Esophagus muscularis mucosa (tissue), 4 donors: Measurements from ENCODE around the gene NUP210. TPM values are rescaled to one million over a fixed set of nuclear protein-coding genes. Genes with fewer than 3 reads are reported as not detected.

Source experiments
- DNase-seq: peaks from one replicate; pipeline ENCODE4 v3.0.0-alpha.2; 2017; ENCODE audit errors: extremely low spot score
- H3K27ac ChIP-seq, 4 donors: fragments of 200-600 bp; sonication (generic); replicated peaks in 1 of 4; 1 replicate in 3 of 4; 2 replicates in 1 of 4; pipeline ENCODE4 v1.5.1; 2016 to 2019; ENCODE audit warnings: mild to moderate bottlenecking in 1 of 4
- H3K27me3 ChIP-seq, 4 donors: fragments of 200-600 bp; sonication (generic); one replicate each; pipeline versions ENCODE4 v1.5.1 to v1.6.0; 2016 to 2019
- H3K36me3 ChIP-seq, 4 donors: fragments of 200-600 bp; sonication (generic); one replicate each; pipeline ENCODE4 v1.5.1; 2016 to 2019
- H3K4me1 ChIP-seq, 4 donors: fragments of 200-600 bp; sonication (generic); one replicate each; pipeline ENCODE4 v1.5.1; 2016 to 2019
- H3K4me3 ChIP-seq, 4 donors: fragments of 200-600 bp; sonication (generic); 1 replicate in 2 of 4; 2 replicates in 2 of 4; pipeline ENCODE4 v1.5.1; 2016 to 2019; ENCODE audit warnings: mild to moderate bottlenecking in 4 of 4, moderate library complexity in 1 of 4
- H3K9me3 ChIP-seq, 4 donors: fragments of 200-600 bp; sonication (generic); 1 replicate in 3 of 4; 2 replicates in 1 of 4; pipeline ENCODE4 v1.5.1; 2016 to 2019
- EP300 ChIP-seq: sonication (generic); formaldehyde crosslinking; IDR thresholded peaks from one replicate; pipeline ENCODE4 v1.6.1; 2017; ENCODE audit warnings: antibody characterized with exemption
- POLR2A ChIP-seq: fragments of 450-650 bp; IDR thresholded peaks from one replicate; pipeline ENCODE4 v1.6.1; 2017; ENCODE audit warnings: antibody characterized with exemption, moderate library complexity, mild to moderate bottlenecking, low read depth
- POLR2AphosphoS5 ChIP-seq, 2 donors: sonication (generic); formaldehyde crosslinking; IDR thresholded peaks; one replicate each; pipeline ENCODE4 v1.6.1; 2017; ENCODE audit warnings: antibody characterized with exemption in 2 of 2
- WGBS: methylation state at CpG from one replicate; pipeline ENCODE4 v1.1.5; 2018; 5-methylcytosine and 5-hydroxymethylcytosine counted together
- intact Hi-C: fragments of 100-400 bp; cut with DNase I; formaldehyde crosslinking; loops from one replicate; pipeline ENCODE4 v1.15.1; 2023
- total RNA-seq, 4 donors: library from RNA; depleted of rRNA; stranded (reverse); fragments of >200 nt; gene quantifications; one replicate each; pipeline versions ENCODE4 v1.1.0 to v1.2.1, GENCODE V29; 2016
- TF ChIP-seq, protein P1 (sequence below), 3 experiments: fragments of 200-600 bp in 2 of 3; fragments of 450-650 bp in 1 of 3; sonication (generic) in 2 of 3; IDR thresholded peaks; one replicate each; pipeline ENCODE4 v1.5.1; 2017 to 2019; ENCODE audit warnings: antibody characterized with exemption in 3 of 3, mild to moderate bottlenecking in 2 of 3, moderate library complexity in 1 of 3

The NUP210 gene
- total RNA-seq, 4 donors from 2014 or later = 2.5 to 5.2 (median 4.2) TPM

DNA sequence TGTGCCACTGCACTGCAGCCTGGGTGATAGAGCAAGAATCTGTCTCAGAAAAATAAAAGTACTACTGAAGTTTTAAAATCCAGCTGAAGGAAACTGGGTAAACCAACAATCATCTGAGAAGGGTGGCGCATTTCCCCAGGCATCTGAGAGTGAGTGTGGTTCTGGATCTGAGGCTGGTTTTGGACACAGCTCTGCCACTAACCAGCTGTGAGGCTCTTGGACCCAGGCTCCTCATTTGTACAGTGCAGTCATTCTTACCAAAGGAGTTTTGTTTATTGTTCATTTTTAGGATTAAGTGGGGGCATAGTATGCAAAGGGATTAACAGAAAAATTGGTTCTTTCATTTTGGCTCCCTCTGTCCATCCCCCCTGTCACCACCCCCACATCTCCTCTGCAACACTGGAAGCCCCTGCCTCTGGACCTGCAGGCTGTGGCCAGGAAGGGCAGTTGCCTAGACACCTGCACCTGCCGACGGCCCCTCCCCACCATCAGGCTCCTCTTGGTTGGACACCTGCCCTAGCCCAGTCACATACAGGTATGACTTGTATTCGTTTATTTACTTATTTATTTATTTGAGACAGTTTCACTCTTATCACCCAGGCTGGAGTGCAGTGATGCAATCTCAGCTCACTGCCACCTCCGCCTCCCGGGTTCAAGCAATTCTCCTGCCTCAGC, 8.8 kb downstream of the NUP210 start:
- H3K4me1 ChIP-seq = no peaks in the 10 kb centered on the region
- 88% methylated on average over 6 of the region's 6 CpGs for WGBS
- no peaks in the 10 kb centered on the region for H3K27me3 ChIP-seq
- no peak overlapping the region for H3K4me3 ChIP-seq
- H3K9me3 ChIP-seq = peaks cover 0 to 15% (median 13%) of the 10 kb centered on the region in 4 donors
- H3K27ac ChIP-seq = no peak overlapping the region
- TF ChIP-seq EP300 = no peak
- TF ChIP-seq, protein P1, sequence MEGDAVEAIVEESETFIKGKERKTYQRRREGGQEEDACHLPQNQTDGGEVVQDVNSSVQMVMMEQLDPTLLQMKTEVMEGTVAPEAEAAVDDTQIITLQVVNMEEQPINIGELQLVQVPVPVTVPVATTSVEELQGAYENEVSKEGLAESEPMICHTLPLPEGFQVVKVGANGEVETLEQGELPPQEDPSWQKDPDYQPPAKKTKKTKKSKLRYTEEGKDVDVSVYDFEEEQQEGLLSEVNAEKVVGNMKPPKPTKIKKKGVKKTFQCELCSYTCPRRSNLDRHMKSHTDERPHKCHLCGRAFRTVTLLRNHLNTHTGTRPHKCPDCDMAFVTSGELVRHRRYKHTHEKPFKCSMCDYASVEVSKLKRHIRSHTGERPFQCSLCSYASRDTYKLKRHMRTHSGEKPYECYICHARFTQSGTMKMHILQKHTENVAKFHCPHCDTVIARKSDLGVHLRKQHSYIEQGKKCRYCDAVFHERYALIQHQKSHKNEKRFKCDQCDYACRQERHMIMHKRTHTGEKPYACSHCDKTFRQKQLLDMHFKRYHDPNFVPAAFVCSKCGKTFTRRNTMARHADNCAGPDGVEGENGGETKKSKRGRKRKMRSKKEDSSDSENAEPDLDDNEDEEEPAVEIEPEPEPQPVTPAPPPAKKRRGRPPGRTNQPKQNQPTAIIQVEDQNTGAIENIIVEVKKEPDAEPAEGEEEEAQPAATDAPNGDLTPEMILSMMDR (IDR thresholded peaks at IDR 0.05) = no peak
- TF ChIP-seq POLR2A = no peak
- TF ChIP-seq POLR2AphosphoS5 (IDR thresholded peaks at IDR 0.05) = no peak
- intact Hi-C loops = no loop called here
- no peak for DNase-seq
- no peaks in the 10 kb centered on the region for H3K36me3 ChIP-seq

DNA sequence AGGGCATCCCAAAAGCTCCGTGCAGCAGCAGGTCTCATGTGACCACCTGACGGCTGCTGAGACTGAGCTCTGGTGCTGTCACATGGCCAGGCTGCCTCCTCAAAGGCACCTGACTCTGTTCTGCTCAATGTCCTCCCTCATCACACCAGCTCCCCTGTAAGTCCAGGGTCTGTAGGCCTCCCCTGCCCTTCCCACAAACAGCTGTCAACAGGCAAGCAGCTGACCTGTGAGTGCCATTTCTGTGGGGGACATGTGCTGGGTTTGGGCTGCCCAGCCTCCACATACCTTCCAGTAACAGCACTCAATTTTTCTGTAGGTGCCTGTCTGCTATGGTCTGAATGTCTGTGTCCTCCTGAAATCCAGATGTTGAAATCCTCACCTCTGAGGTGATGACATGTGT, 11.2 kb downstream of the NUP210 start:
- intact Hi-C loops = no loop called here
- TF ChIP-seq, protein P1 (IDR thresholded peaks at IDR 0.05) = no peak
- TF ChIP-seq POLR2A = no peak
- no peak for TF ChIP-seq POLR2AphosphoS5 (IDR thresholded peaks at IDR 0.05)
- TF ChIP-seq EP300 = no peak
- Histone ChIP-seq H3K27me3 (no peaks in the 10 kb centered on the region), H3K4me1 (no peaks in the 10 kb centered on the region), H3K4me3 (no peak overlapping the region), H3K36me3 (no peaks in the 10 kb centered on the region), H3K9me3 (peaks cover 0 to 15% (median 13%) of the 10 kb centered on the region in 4 donors), H3K27ac (no peak overlapping the region)
- DNase-seq = no peak
- 71% methylated on average over 2 of the region's 2 CpGs for WGBS

DNA sequence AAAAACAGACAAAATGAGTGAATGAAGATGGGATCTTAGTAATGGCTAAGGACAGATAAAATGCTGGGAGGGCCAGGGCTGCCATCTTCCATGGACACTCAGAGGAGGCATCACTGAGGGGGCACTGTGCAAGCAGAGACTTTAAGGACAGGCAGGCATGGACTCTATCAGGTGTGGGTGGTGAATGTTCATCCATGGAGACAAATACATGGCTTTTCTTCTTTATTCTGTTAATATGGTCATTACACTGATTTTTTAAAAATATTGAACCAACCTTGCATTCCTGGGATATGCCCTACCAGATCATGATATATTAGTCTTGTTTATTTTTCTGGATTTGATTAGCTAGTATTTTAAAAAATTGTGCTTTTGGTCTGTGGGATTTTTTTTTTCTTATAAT, 12.2 kb downstream of the NUP210 start:
- Histone ChIP-seq H3K27me3 (no peaks in the 10 kb centered on the region), H3K27ac (no peak overlapping the region), H3K9me3 (peaks cover 0 to 15% (median 13%) of the 10 kb centered on the region in 4 donors), H3K4me3 (no peak overlapping the region), H3K4me1 (no peaks in the 10 kb centered on the region), H3K36me3 (no peaks in the 10 kb centered on the region)
- intact Hi-C loops = no loop called here
- TF ChIP-seq EP300 (no peak), POLR2A (no peak), POLR2AphosphoS5 (IDR thresholded peaks at IDR 0.05) (no peak)
- TF ChIP-seq, protein P1 (IDR thresholded peaks at IDR 0.05) = no peak
- DNase-seq = no peak

DNA sequence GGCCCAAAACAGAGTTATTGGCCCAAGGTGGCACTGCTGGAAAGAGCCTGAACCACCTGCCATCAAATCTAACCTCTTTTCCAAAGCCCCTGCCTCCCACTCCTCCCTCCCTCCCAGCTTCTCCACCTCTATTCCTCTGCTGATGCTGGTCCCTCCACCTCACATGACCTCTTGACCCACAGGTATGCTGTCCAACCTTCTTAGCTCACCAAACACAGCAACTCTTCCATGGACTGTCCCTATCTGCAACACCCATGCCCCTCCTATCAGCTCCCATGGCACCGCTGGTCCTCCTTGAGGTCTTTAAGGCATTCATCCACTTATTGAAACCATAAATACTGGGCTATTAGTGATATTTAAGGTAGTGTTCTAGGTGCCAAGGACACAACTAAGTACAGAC, 12.6 kb downstream of the NUP210 start:
- TF ChIP-seq POLR2AphosphoS5 (IDR thresholded peaks at IDR 0.05) (no peak), POLR2A (no peak), EP300 (no peak)
- TF ChIP-seq, protein P1 (IDR thresholded peaks at IDR 0.05) = no peak

DNA sequence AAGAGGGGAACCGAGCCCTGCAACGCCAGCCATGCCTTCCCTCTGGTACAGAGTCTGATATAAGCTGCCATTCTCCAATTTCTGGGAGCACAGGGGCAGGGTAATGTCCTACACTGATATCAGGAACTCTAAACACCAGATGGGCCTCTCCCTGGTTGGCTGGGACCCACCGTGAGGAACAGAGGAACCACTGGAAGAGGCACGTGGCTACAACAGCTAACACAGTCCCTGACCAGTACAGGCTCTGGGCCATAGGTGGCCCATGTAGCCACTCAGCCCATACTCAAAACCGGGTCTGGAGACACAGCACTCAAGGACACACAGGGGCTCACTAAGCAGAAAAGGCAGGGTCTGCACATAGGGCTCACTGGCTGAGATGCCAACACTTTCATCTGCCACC, 13.9 kb downstream of the NUP210 start:
- H3K27me3 ChIP-seq = no peaks in the 10 kb centered on the region
- intact Hi-C loops = no loop called here
- no peak for DNase-seq
- H3K9me3 ChIP-seq = peaks cover 0 to 15% (median 13%) of the 10 kb centered on the region in 4 donors
- no peak overlapping the region for H3K27ac ChIP-seq
- WGBS = 75% methylated on average over 4 of the region's 5 CpGs
- TF ChIP-seq EP300 (no peak), POLR2A (no peak), POLR2AphosphoS5 (IDR thresholded peaks at IDR 0.05) (no peak)
- TF ChIP-seq, protein P1 (IDR thresholded peaks at IDR 0.05) = no peak
- no peaks in the 10 kb centered on the region for H3K4me1 ChIP-seq
- no peak overlapping the region for H3K4me3 ChIP-seq
- no peaks in the 10 kb centered on the region for H3K36me3 ChIP-seq

More for the DNA sequence above, 12.6 kb downstream of the NUP210 start:
- Histone ChIP-seq H3K27me3 (no peaks in the 10 kb centered on the region), H3K4me1 (no peaks in the 10 kb centered on the region), H3K9me3 (peaks cover 0 to 15% (median 13%) of the 10 kb centered on the region in 4 donors), H3K4me3 (no peak overlapping the region), H3K36me3 (no peaks in the 10 kb centered on the region), H3K27ac (no peak overlapping the region)
- no peak for DNase-seq
- 100% methylated on average over 1 of the region's 1 CpG for WGBS
- intact Hi-C loops = no loop called here
